Measurements from ENCODE around the gene CDK4.

Gene CDK4

GRCh38 chr12:57751788-57752667, at the start of gene CDK4:
Gene CDK4, minus strand, starts transcription at chr12:57752310. Its CDS starts 593 bp downstream, at chr12:57751717.
- Histone ChIP-seq H3K27me3 (ENCODE audit: insufficient read depth, low read length) (no peaks in the 10 kb centered on the region), H3K4me3 (ENCODE audit: low read depth, low read length, poor library complexity, severe bottlenecking) (peak within 1 kb of the TSS; percentile 96), H3K4me1 (ENCODE audit: insufficient read depth, low read length, severe bottlenecking) (peaks cover 47% of the 10 kb centered on the region), H3K27ac (ENCODE audit: low read depth, low read length, poor library complexity, severe bottlenecking) (peak within 1 kb of the TSS; percentile 64), H3K4me2 (ENCODE audit: low read length) (peak within 1 kb of the TSS; percentile 98), H3F3A (ENCODE audit: insufficient read depth, low read length) (no peaks in the 10 kb centered on the region), H3K9ac (ENCODE audit: low read length) (peak within 1 kb of the TSS; percentile 99), H3K9me3 (ENCODE audit: low read length) (no peaks in the 10 kb centered on the region), H4K20me1 (ENCODE audit: insufficient read depth, low read length) (no peaks in the 10 kb centered on the region), H3K79me2 (ENCODE audit: insufficient read depth, low read length) (peaks cover 21% of the 10 kb centered on the region), H3K36me3 (ENCODE audit: insufficient read depth, low read length) (peaks cover 41% of the 10 kb centered on the region), H3K9me2 (ENCODE audit: low read depth, low read length) (no peaks in the 10 kb centered on the region), H2AFZ (ENCODE audit: low read length) (no peak within 1 kb of the TSS)
- TF ChIP-seq EZH2 (IDR thresholded peaks at IDR 0.05; ENCODE audit: borderline replicate concordance, low read length) (no peak), CTCF (IDR thresholded peaks at IDR 0.05; ENCODE audit: low read length) (no peak)

GRCh38 chr12:57800965-57801364, 48.9 kb upstream of the CDK4 start:
- peaks cover 26% of the 10 kb centered on the region for H3K36me3 ChIP-seq (ENCODE audit: insufficient read depth, low read length)
- H4K20me1 ChIP-seq (ENCODE audit: insufficient read depth, low read length) = no peaks in the 10 kb centered on the region
- H3F3A ChIP-seq (ENCODE audit: insufficient read depth, low read length) = no peaks in the 10 kb centered on the region
- H3K9ac ChIP-seq (ENCODE audit: low read length) = no peak overlapping the region
- H3K9me3 ChIP-seq (ENCODE audit: low read length) = no peaks in the 10 kb centered on the region
- H3K27ac ChIP-seq (ENCODE audit: low read depth, low read length, poor library complexity, severe bottlenecking) = no peak overlapping the region
- H3K79me2 ChIP-seq (ENCODE audit: insufficient read depth, low read length) = no peaks in the 10 kb centered on the region
- no peaks in the 10 kb centered on the region for H3K9me2 ChIP-seq (ENCODE audit: low read depth, low read length)
- H3K4me2 ChIP-seq (ENCODE audit: low read length) = no peak overlapping the region
- TF ChIP-seq EZH2 (IDR thresholded peaks at IDR 0.05; ENCODE audit: borderline replicate concordance, low read length) = no peak
- TF ChIP-seq CTCF (IDR thresholded peaks at IDR 0.05; ENCODE audit: low read length) = no peak
- H3K4me1 ChIP-seq (ENCODE audit: insufficient read depth, low read length, severe bottlenecking) = no peaks in the 10 kb centered on the region
- H3K4me3 ChIP-seq (ENCODE audit: low read depth, low read length, poor library complexity, severe bottlenecking) = no peak overlapping the region
- no peak overlapping the region for H2AFZ ChIP-seq (ENCODE audit: low read length)
- H3K27me3 ChIP-seq (ENCODE audit: insufficient read depth, low read length) = no peaks in the 10 kb centered on the region

GRCh38 chr12:57797933-57798332, 45.8 kb upstream of the CDK4 start:
- Histone ChIP-seq H3K9me3 (ENCODE audit: low read length) (no peaks in the 10 kb centered on the region), H3F3A (ENCODE audit: insufficient read depth, low read length) (no peaks in the 10 kb centered on the region)

More at GRCh38 chr12:57797933-57798332, 45.8 kb upstream of the CDK4 start:
- Histone ChIP-seq H3K9me2 (ENCODE audit: low read depth, low read length) (no peaks in the 10 kb centered on the region), H3K79me2 (ENCODE audit: insufficient read depth, low read length) (no peaks in the 10 kb centered on the region), H3K27me3 (ENCODE audit: insufficient read depth, low read length) (no peaks in the 10 kb centered on the region), H2AFZ (ENCODE audit: low read length) (no peak overlapping the region), H3K9ac (ENCODE audit: low read length) (no peak overlapping the region), H4K20me1 (ENCODE audit: insufficient read depth, low read length) (no peaks in the 10 kb centered on the region), H3K4me2 (ENCODE audit: low read length) (no peak overlapping the region), H3K27ac (ENCODE audit: low read depth, low read length, poor library complexity, severe bottlenecking) (no peak overlapping the region), H3K4me1 (ENCODE audit: insufficient read depth, low read length, severe bottlenecking) (no peaks in the 10 kb centered on the region), H3K36me3 (ENCODE audit: insufficient read depth, low read length) (peaks cover 52% of the 10 kb centered on the region), H3K4me3 (ENCODE audit: low read depth, low read length, poor library complexity, severe bottlenecking) (no peak overlapping the region)
- TF ChIP-seq EZH2 (IDR thresholded peaks at IDR 0.05; ENCODE audit: borderline replicate concordance, low read length) (no peak), CTCF (IDR thresholded peaks at IDR 0.05; ENCODE audit: low read length) (no peak)
